Immature natural killer cell (primary cell): ENCODE data around the gene STK17A. TPM values are rescaled to one million over a fixed set of nuclear protein-coding genes. Genes with fewer than 3 reads are reported as not detected.
A peak's percentile ranks its signal among the peaks of the same experiment; 100 is the strongest.
"Not testable (repeated sequence)": the region's sequence is repeated elsewhere in the genome, so short reads cannot be mapped to it uniquely, and the experiment has no call there.

ENCODE experiments used
- DNase-seq, 3 donors: peaks; one replicate each; pipeline ENCODE4 v3.0.0; 2022; ENCODE audit warnings: mixed read lengths in 1 of 3
- H3K27ac Mint-ChIP-seq, 6 donors: one replicate each; pipeline ENCODE4 v1.8.0; 2020; ENCODE audit warnings: mixed read lengths in 6 of 6, mild to moderate bottlenecking in 5 of 6, inconsistent platforms in 4 of 6, moderate library complexity in 3 of 6
- H3K27me3 Mint-ChIP-seq, 3 donors: one replicate each; pipeline ENCODE4 v1.8.0; 2020 to 2021; ENCODE audit warnings: low read depth in 3 of 3, mild to moderate bottlenecking in 3 of 3, mixed read lengths in 3 of 3, moderate library complexity in 3 of 3, inconsistent platforms in 1 of 3
- H3K36me3 Mint-ChIP-seq, 3 donors: one replicate each; pipeline ENCODE4 v1.8.0; 2020; ENCODE audit warnings: mixed read lengths in 3 of 3, inconsistent platforms in 2 of 3, mild to moderate bottlenecking in 2 of 3
- H3K4me1 Mint-ChIP-seq, 2 donors: one replicate each; pipeline ENCODE4 v1.8.0; 2020; ENCODE audit warnings: inconsistent platforms in 2 of 2, mild to moderate bottlenecking in 2 of 2, mixed read lengths in 2 of 2, moderate library complexity in 1 of 2
- H3K4me3 Mint-ChIP-seq, 5 donors: one replicate each; pipeline ENCODE4 v1.8.0; 2020; ENCODE audit warnings: mild to moderate bottlenecking in 5 of 5, mixed read lengths in 5 of 5, inconsistent platforms in 3 of 5, moderate library complexity in 3 of 5
- H3K9me3 Mint-ChIP-seq, 6 donors: one replicate each; pipeline ENCODE4 v1.8.0; 2020; ENCODE audit warnings: mild to moderate bottlenecking in 6 of 6, mixed read lengths in 6 of 6, inconsistent platforms in 4 of 6, moderate library complexity in 3 of 6
- polyA plus RNA-seq, 3 donors: library from polyadenylated mRNA; unstranded; fragments of 300-500 nt; fragmentation: Illumina TruSeq; gene quantifications; one replicate each; pipeline ENCODE4 v1.2.3, GENCODE V29; 2021

STK17A gene
- polyA plus RNA-seq, 3 donors from 2014 or later: 255 to 300 (median 271) TPM

DNA sequence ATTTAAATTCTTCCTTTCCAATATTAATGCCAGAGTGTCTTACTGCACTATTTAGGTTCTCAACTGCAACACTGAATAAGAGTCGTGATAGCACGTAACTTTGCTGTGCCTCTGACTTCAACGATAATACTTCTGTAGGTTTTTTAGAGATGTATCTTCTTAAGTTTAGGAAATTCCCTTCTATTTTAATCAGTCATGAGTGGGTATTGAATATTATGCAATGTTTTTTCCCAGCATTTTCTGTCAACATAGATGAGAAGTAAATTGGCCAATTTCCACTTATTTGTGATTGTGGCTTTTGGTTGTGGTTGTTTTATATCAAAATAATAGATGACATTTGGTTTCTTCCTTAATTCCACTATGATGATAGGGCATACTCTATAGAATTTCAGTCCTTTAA is 6.7 kb upstream of the STK17A start:
- Mint-ChIP-seq H3K36me3 (no peaks in the 10 kb centered on the region), H3K9me3 (no peaks in the 10 kb centered on the region), H3K27me3 (peaks cover 0 to 7% (median 2%) of the 10 kb centered on the region in 3 donors), H3K27ac (no peak overlapping the region), H3K4me3 (no peak overlapping the region), H3K4me1 (no peaks in the 10 kb centered on the region)
- no peak for DNase-seq

GRCh38 chr7:43577485-43577951 is 5.4 kb upstream of the STK17A start:
- no peaks in the 10 kb centered on the region for H3K36me3 Mint-ChIP-seq
- H3K27me3 Mint-ChIP-seq: peaks cover 5 to 18% (median 7%) of the 10 kb centered on the region in 3 donors
- no peak overlapping the region for H3K27ac Mint-ChIP-seq

GRCh38 chr7:43583424-43584194 is 701 bp downstream of the STK17A start:
- peaks cover 42 to 46% of the 10 kb centered on the region in 2 donors for H3K4me1 Mint-ChIP-seq
- H3K9me3 Mint-ChIP-seq: no peaks in the 10 kb centered on the region
- peaks cover 17 to 34% (median 24%) of the 10 kb centered on the region in 3 donors for H3K27me3 Mint-ChIP-seq
- H3K27ac Mint-ChIP-seq: peak overlapping the region; percentile 94 to 98 (median 97)
- H3K36me3 Mint-ChIP-seq: peaks cover 0 to 3% (median 0%) of the 10 kb centered on the region in 3 donors
- peak; percentile 80 to 84 (median 82) for DNase-seq
- peak overlapping the region; percentile 91 to 98 (median 96) for H3K4me3 Mint-ChIP-seq

More at GRCh38 chr7:43577485-43577951, 5.4 kb upstream of the STK17A start:
- Mint-ChIP-seq H3K9me3 (no peaks in the 10 kb centered on the region), H3K4me1 (peaks cover 7 to 8% of the 10 kb centered on the region in 2 donors), H3K4me3 (no peak overlapping the region)
- no peak for DNase-seq

DNA sequence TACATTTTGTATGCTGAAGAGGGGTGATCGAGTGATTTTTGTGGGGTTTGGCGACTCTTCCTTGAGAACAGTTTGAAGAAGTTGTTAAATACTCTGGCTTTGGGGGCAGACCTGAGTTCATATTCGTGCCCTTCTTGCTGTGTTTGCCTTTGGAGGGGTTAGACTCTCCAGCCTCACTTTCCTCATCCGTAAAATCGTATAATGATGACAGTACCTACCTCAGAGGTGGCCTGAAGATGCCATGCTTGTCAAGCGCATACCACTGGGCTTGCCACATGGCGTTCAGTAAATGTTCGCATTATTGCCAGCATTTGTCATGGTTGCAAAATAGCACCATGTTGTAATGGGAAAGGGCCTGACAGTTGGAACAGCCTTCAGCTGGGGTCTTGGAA is 1.3 kb downstream of the STK17A start:
- H3K4me1 Mint-ChIP-seq: peaks cover 47 to 52% of the 10 kb centered on the region in 2 donors

DNA sequence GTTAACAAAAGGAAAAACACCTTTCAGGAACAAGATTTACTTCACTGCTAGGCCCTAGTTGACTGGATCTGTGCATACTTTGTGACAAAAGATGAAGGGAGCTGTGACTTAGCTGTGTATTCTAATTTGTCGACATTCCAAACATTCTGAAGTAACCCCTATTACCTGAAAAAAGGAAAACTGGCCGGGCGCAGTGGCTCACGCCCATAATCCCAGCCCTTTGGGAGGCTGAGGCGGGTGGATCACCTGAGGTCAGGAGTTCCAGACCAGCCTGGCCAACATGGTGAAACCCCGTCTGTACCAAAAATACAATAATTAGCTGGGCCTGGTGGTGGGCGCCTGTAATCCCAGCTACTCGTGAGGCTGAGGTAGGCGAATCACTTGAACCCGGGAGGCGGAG is 1.8 kb downstream of the STK17A start:
- not testable (repeated sequence) for DNase-seq, H3K9me3 Mint-ChIP-seq, H3K36me3 Mint-ChIP-seq
- H3K27ac Mint-ChIP-seq: peak overlapping the region; percentile 94 to 98 (median 97)
- H3K4me3 Mint-ChIP-seq: peak overlapping the region; percentile 91 to 98 (median 96)
- H3K27me3 Mint-ChIP-seq: peaks cover 17 to 34% (median 24%) of the 10 kb centered on the region in 3 donors
- H3K4me1 Mint-ChIP-seq: peaks cover 52 to 57% of the 10 kb centered on the region in 2 donors

More for the DNA sequence above, 1.3 kb downstream of the STK17A start:
- Mint-ChIP-seq H3K4me3 (peak overlapping the region; percentile 91 to 98 (median 96)), H3K9me3 (no peaks in the 10 kb centered on the region), H3K27ac (peak overlapping the region; percentile 94 to 98 (median 97)), H3K27me3 (peaks cover 17 to 34% (median 24%) of the 10 kb centered on the region in 3 donors), H3K36me3 (peaks cover 0 to 3% (median 0%) of the 10 kb centered on the region in 3 donors)
- DNase-seq: no peak

GRCh38 chr7:43585562-43585961 is 2.7 kb downstream of the STK17A start:
- DNase-seq: peak in 1 of 3 donors; percentile 31
- H3K4me3 Mint-ChIP-seq: peak overlapping the region; percentile 91 to 98 (median 96)
- H3K9me3 Mint-ChIP-seq: no peaks in the 10 kb centered on the region
- peaks cover 59 to 65% of the 10 kb centered on the region in 2 donors for H3K4me1 Mint-ChIP-seq
- peaks cover 17 to 34% (median 24%) of the 10 kb centered on the region in 3 donors for H3K27me3 Mint-ChIP-seq
- H3K27ac Mint-ChIP-seq: peak overlapping the region; percentile 94 to 98 (median 97)
- H3K36me3 Mint-ChIP-seq: peaks cover 0 to 3% (median 0%) of the 10 kb centered on the region in 3 donors

DNA sequence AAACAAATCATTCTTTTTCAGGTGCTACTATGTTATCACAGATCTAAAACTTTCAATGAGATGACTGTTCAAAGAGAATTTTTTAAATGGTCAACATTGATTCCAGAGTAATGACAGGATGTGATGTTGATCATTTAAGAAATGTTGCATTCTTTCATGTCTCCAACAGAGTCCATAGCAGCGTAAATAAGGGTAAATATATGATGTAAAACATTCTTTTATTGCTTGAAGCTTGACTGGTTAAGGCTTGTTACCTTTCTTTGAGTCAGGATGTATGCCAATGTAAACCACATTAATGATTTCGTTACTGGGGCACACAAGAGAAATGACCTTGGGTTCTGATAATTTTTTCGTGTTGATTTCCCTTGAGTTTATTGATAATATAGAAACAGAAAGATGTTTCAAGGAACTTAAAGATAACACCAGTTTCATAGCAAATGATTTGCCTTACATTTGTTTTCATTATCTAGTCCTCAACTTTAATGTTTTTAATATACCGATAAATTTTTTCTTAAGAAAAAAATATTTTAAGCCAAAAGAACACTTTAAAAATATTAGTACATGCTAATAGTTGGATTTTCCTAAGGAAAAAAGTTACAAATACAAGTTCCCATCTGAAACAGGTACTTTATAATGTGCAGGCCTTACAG is 3.5 kb downstream of the STK17A start:
- peak overlapping the region; percentile 94 to 98 (median 97) for H3K27ac Mint-ChIP-seq
- no peaks in the 10 kb centered on the region for H3K9me3 Mint-ChIP-seq
- H3K36me3 Mint-ChIP-seq: peaks cover 0 to 3% (median 0%) of the 10 kb centered on the region in 3 donors
- H3K4me3 Mint-ChIP-seq: peak overlapping the region; percentile 91 to 98 (median 96)
- H3K27me3 Mint-ChIP-seq: peaks cover 17 to 32% (median 24%) of the 10 kb centered on the region in 3 donors
- H3K4me1 Mint-ChIP-seq: peaks cover 66 to 73% of the 10 kb centered on the region in 2 donors
- peak; percentile 31 to 44 (median 41) for DNase-seq

DNA sequence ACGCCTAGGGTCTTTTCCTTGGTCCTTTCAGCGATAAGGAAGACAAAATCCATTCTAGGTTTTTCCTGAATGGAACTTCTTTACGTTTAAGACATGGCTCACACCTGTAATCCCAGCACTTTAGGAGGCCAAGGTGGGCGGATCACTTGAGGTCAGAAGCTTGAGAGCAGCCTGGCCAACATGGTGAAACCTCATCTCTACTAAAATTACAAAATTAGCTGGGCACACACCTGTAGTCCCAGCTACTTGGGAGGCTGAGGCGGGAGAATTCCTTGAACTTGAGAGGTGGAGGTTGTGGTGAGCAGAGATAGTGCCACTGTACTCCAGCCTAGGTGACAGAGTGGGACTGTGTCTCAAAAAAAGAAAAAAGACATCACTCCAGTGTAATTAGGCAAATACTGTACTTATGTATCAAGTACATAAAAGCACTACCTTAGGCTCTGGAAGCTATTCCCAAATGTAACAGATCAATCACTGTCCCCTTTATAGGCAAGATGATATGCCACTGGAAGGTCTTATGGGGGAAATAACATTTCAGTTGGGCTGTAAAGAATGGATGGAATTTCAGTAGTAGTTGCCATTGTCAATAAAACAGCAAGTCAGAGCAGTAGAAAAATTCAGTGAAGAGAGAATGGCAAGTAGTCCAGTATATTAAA is 5.7 kb downstream of the STK17A start:
- no peak for DNase-seq

GRCh38 chr7:43589133-43589478 is 6.2 kb downstream of the STK17A start:
- no peak for DNase-seq
- H3K4me1 Mint-ChIP-seq: peaks cover 80 to 89% of the 10 kb centered on the region in 2 donors
- peaks cover 0 to 3% (median 0%) of the 10 kb centered on the region in 3 donors for H3K36me3 Mint-ChIP-seq
- H3K27me3 Mint-ChIP-seq: peaks cover 4 to 10% (median 7%) of the 10 kb centered on the region in 3 donors
- peak overlapping the region; percentile 48 to 83 (median 63) for H3K4me3 Mint-ChIP-seq
- H3K9me3 Mint-ChIP-seq: no peaks in the 10 kb centered on the region
- peak overlapping the region; percentile 79 to 98 (median 93) for H3K27ac Mint-ChIP-seq

More for the DNA sequence above, 5.7 kb downstream of the STK17A start:
- peak overlapping the region; percentile 77 to 98 (median 93) for H3K27ac Mint-ChIP-seq
- H3K27me3 Mint-ChIP-seq: peaks cover 7 to 15% (median 12%) of the 10 kb centered on the region in 3 donors
- H3K9me3 Mint-ChIP-seq: no peaks in the 10 kb centered on the region
- H3K4me3 Mint-ChIP-seq: peak overlapping the region; percentile 48 to 83 (median 54)
- H3K36me3 Mint-ChIP-seq: peaks cover 0 to 3% (median 0%) of the 10 kb centered on the region in 3 donors
- peaks cover 78 to 84% of the 10 kb centered on the region in 2 donors for H3K4me1 Mint-ChIP-seq

- Mint-ChIP-seq H3K4me1 (peaks cover 86 to 95% of the 10 kb centered on the region in 2 donors), H3K9me3 (no peaks in the 10 kb centered on the region), H3K27me3 (peaks cover 2 to 8% (median 7%) of the 10 kb centered on the region in 3 donors), H3K4me3 (peak overlapping the region; percentile 45 to 83 (median 64)), H3K36me3 (peaks cover 0 to 3% (median 0%) of the 10 kb centered on the region in 3 donors), H3K27ac (peak overlapping the region; percentile 81 to 98 (median 93))
- no peak for DNase-seq
These were observed 6.8 kb downstream of the STK17A start for GRCh38 chr7:43589728-43590127.

DNA sequence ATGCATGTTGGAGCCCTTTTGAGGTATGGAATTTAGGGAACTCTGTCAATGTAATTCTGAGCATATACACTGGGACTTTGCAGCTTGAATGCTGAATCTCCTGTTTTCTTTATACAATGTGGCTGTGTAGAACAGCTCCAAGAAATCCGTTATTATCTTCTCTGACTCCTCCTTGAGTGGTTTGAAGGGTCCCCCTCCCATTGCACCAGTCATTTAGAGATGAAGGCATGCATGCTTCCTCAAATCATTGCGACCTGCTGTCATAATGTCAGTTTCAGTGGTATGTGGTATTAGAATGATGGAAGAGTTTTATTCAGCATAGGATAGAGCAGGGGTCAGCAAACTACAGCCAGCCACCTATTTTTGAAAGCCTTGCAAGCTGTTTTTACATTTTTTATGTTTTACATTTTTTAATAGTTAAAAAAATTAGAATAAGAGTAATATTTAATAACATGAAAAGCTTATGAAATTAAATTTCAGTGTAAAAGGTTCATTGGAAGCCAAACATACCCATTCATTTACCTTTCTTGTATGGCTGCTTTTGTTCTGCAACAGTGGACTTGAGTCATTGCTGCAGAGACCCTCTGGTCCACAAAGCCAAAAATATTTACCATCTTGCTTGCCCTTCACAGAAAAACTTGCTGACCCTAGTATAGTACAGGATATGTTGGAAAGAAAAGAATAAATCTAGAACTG is 8.1 kb downstream of the STK17A start:
- no peak for DNase-seq
- Mint-ChIP-seq H3K4me3 (peak overlapping the region; percentile 50 to 86 (median 74)), H3K27ac (peak overlapping the region; percentile 88 to 98 (median 92)), H3K36me3 (peaks cover 0 to 2% (median 0%) of the 10 kb centered on the region in 3 donors), H3K4me1 (peaks cover 89 to 98% of the 10 kb centered on the region in 2 donors), H3K27me3 (peaks cover 2 to 7% (median 6%) of the 10 kb centered on the region in 3 donors), H3K9me3 (no peaks in the 10 kb centered on the region)

DNA sequence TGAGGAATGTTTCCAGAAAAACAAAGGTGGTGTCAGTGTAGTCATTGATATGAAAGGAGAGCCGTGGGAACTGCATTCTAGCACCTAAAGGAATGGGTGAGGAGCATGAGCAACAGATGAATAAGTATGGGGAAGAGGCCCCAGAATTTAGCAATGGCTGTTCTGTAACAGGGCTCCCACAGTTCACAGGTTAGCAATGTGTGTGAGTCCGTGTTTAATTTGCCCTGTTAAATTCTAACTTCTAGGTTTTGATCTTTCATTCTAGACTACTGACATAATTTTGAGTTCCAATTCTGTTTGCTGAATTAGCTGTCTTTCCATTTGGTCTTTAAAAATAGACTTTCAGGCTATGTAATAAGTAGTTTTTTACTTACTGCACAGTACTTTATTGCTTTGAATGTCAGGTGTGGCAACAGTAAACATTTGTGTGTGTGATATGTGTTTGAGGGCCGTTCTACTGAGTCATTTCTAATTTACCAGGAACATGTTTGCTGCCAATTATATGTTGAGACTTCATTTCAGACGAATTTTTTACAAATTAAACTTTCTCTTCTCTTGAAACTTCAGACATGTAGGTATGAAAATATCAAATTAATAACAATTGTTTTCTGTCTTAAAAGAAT is 8.8 kb downstream of the STK17A start:
- DNase-seq: no peak
- Mint-ChIP-seq H3K27me3 (peaks cover 2 to 7% (median 2%) of the 10 kb centered on the region in 3 donors), H3K36me3 (peaks cover 0 to 6% (median 0%) of the 10 kb centered on the region in 3 donors), H3K4me3 (peak overlapping the region; percentile 50 to 86 (median 74)), H3K4me1 (peaks cover 90 to 98% of the 10 kb centered on the region in 2 donors), H3K27ac (peak overlapping the region; percentile 88 to 98 (median 92)), H3K9me3 (no peaks in the 10 kb centered on the region)
